ENCODE results near the gene BRF1.

Gene BRF1

GRCh38 chr14:105203701-105204100, 97.1 kb downstream of the BRF1 start:
- peaks cover 29% of the 10 kb centered on the region for H3K4me1 ChIP-seq
- no peaks in the 10 kb centered on the region for H3K9me3 ChIP-seq (ENCODE audit: control insufficient read depth, low read length)
- no peaks in the 10 kb centered on the region for H3K36me3 ChIP-seq (ENCODE audit: control insufficient read depth, insufficient read depth, low read length)
- no peak overlapping the region for H3K27ac ChIP-seq
- H3K9ac ChIP-seq, result no peak overlapping the region
- no peak overlapping the region for H2AFZ ChIP-seq
- no peak overlapping the region for H3K4me2 ChIP-seq (ENCODE audit: low read length)
- H3K27me3 ChIP-seq (ENCODE audit: control insufficient read depth, insufficient read depth, low read length), result no peaks in the 10 kb centered on the region
- no peak for TF ChIP-seq CTCF (IDR thresholded peaks at IDR 0.05)
- no peak overlapping the region for H3K4me3 ChIP-seq (ENCODE audit: low read depth, low read length)
- no peaks in the 10 kb centered on the region for H3K79me2 ChIP-seq

GRCh38 chr14:105203057-105203531, 97.7 kb downstream of the BRF1 start:
- Histone ChIP-seq H3K4me3 (ENCODE audit: low read depth, low read length) (no peak overlapping the region), H3K79me2 (no peaks in the 10 kb centered on the region), H3K4me1 (peaks cover 29% of the 10 kb centered on the region), H3K4me2 (ENCODE audit: low read length) (peak overlapping the region; percentile 26), H3K9me3 (ENCODE audit: control insufficient read depth, low read length) (no peaks in the 10 kb centered on the region), H3K36me3 (ENCODE audit: control insufficient read depth, insufficient read depth, low read length) (no peaks in the 10 kb centered on the region), H3K27ac (no peak overlapping the region), H3K9ac (no peak overlapping the region), H2AFZ (no peak overlapping the region), H3K27me3 (ENCODE audit: control insufficient read depth, insufficient read depth, low read length) (no peaks in the 10 kb centered on the region)
- TF ChIP-seq CTCF (IDR thresholded peaks at IDR 0.05), result peak; percentile 97

DNA sequence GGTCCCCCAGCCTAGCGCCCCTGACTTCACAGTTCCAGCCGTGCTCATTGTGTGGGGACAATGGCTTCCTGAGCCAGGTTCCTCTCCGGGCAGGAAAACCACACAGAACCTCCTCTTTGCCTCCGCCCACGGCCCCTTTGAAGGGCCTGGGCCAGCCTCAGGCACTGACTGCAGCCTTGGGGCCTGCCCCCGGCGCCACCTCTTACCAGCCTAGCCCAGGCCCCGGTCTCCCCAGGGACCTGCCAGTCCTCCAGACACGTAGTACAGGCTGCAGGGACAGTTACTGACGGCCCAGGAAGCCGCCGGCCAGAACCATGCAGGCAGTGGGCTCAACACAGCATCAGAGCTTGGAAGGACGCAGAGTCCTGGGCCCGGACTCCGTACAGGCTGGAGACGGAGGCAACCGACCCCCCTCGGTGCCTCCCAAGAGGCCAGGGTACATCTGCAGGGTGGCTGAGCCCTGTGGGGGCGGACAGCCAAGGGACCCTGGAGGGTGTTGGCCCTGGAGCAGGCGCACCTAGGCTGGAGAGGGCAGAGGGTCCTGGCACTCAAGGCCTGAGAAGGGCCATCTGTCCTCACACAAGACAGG, 98.8 kb downstream of the BRF1 start:
- Histone ChIP-seq H3K27me3 (ENCODE audit: control insufficient read depth, insufficient read depth, low read length) (peaks cover 3% of the 10 kb centered on the region), H3K4me1 (peaks cover 29% of the 10 kb centered on the region)

DNA sequence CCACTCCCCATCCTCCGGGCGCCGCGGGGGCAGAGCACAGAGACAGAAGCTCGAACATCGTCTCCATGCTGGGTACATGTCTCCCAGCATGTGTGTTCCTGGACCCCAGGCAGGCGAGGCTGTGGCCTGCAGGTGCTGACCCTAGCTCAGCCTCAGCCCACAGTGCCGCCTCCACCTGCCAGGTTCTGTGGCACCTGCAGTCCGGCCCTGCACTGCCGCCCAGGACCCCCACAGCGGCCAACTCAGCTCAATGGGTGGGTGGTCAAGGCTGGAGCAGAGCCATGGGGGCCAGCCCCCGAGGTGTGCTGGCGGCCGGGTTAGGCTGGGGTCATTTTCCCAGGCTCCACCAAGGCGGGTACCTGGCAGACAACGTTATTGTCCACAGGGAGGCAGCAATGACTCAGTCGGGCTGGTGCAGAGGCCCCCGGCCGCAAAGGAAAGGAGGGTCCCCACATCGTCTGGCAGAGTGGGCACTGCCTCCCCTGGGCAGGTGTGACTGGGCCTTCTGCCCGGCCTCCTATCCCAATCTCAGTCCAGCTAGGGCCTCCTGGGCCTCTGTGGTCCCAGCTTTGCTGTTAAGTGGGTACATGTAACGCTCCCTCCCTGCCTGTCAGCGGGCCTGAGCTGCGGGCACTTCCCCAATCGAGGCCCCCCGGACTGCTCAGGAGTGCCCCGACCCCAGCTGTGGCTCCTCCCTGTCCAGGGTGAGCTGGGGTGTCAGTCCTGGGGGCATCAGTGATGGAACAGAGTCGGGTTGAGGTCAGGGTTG, 99.5 kb downstream of the BRF1 start:
- Histone ChIP-seq H3K27ac (no peak overlapping the region), H3K36me3 (ENCODE audit: control insufficient read depth, insufficient read depth, low read length) (no peaks in the 10 kb centered on the region), H3K79me2 (no peaks in the 10 kb centered on the region), H3K4me1 (peaks cover 29% of the 10 kb centered on the region), H3K9ac (no peak overlapping the region), H3K4me3 (ENCODE audit: low read depth, low read length) (no peak overlapping the region), H3K4me2 (ENCODE audit: low read length) (no peak overlapping the region), H3K27me3 (ENCODE audit: control insufficient read depth, insufficient read depth, low read length) (peaks cover 3% of the 10 kb centered on the region), H2AFZ (no peak overlapping the region), H3K9me3 (ENCODE audit: control insufficient read depth, low read length) (no peaks in the 10 kb centered on the region)
- no peak for TF ChIP-seq CTCF (IDR thresholded peaks at IDR 0.05)

More for the DNA sequence above, 98.8 kb downstream of the BRF1 start:
- no peak overlapping the region for H3K4me3 ChIP-seq (ENCODE audit: low read depth, low read length)
- no peaks in the 10 kb centered on the region for H3K9me3 ChIP-seq (ENCODE audit: control insufficient read depth, low read length)
- no peak overlapping the region for H3K9ac ChIP-seq
- H3K36me3 ChIP-seq (ENCODE audit: control insufficient read depth, insufficient read depth, low read length), result no peaks in the 10 kb centered on the region
- no peaks in the 10 kb centered on the region for H3K79me2 ChIP-seq
- no peak for TF ChIP-seq CTCF (IDR thresholded peaks at IDR 0.05)
- no peak overlapping the region for H3K27ac ChIP-seq
- no peak overlapping the region for H2AFZ ChIP-seq
- H3K4me2 ChIP-seq (ENCODE audit: low read length), result no peak overlapping the region

All from parathyroid adenoma (tissue), 2 donors.